C4-2B (cell line): ENCODE results near the gene MTA2.

Experiments
- ZFX ChIP-seq: fragments of 450-650 bp; IDR thresholded peaks from 2 replicates; pipeline ENCODE4 v1.6.1; 2017
- TF ChIP-seq, protein P1 (sequence below): fragments of 450-650 bp; conservative IDR thresholded peaks from 2 replicates; pipeline ENCODE4 v1.5.1; 2017; ENCODE audit warnings: mild to moderate bottlenecking

DNA sequence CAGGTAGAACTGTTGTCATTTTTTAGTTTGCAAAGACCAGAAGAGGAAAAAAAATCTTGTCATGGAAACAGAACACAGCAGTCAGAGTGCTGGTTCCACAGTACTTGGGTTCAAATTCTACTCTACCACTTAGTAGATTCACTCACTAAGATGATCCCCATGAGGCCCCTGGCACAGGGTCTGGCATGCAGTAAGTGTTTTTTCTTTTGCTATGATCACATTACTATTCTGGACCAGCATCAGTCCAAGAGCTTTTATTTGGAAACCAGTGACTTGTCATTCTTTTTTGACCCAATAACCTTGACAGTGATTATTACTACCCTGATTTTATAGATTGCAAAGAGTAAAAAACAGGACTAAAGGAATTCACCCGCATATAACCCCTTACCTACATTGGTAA, 32.1 kb downstream of the MTA2 start:
- TF ChIP-seq, protein P1, sequence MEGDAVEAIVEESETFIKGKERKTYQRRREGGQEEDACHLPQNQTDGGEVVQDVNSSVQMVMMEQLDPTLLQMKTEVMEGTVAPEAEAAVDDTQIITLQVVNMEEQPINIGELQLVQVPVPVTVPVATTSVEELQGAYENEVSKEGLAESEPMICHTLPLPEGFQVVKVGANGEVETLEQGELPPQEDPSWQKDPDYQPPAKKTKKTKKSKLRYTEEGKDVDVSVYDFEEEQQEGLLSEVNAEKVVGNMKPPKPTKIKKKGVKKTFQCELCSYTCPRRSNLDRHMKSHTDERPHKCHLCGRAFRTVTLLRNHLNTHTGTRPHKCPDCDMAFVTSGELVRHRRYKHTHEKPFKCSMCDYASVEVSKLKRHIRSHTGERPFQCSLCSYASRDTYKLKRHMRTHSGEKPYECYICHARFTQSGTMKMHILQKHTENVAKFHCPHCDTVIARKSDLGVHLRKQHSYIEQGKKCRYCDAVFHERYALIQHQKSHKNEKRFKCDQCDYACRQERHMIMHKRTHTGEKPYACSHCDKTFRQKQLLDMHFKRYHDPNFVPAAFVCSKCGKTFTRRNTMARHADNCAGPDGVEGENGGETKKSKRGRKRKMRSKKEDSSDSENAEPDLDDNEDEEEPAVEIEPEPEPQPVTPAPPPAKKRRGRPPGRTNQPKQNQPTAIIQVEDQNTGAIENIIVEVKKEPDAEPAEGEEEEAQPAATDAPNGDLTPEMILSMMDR: no peak
- TF ChIP-seq ZFX: no peak
